ENCODE results near the gene POU6F2. TPM values are rescaled to one million over a fixed set of nuclear protein-coding genes. Genes with fewer than 3 reads are reported as not detected.
"Not testable (repeated sequence)": the region's sequence is repeated elsewhere in the genome, so short reads cannot be mapped to it uniquely, and the experiment has no call there.

POU6F2 gene
- total and polyA plus RNA-seq, 5 donors: 0.81 to 3.4 (median 2.9) TPM

- ATAC-seq (no peak), DNase-seq (no peak)
- no peaks in the 10 kb centered on the region for H3K27me3 ChIP-seq (ENCODE audit: control insufficient read depth, insufficient read depth)
- H3K9me3 ChIP-seq (ENCODE audit: control insufficient read depth, low read length): no peaks in the 10 kb centered on the region
- intact Hi-C loops (cut with DNase I): no loop called here
- H3K27ac ChIP-seq (ENCODE audit: low read length): no peak overlapping the region
- H3K4me3 ChIP-seq (ENCODE audit: low read length): no peak overlapping the region
- peaks cover 2% of the 10 kb centered on the region for H3K4me1 ChIP-seq (ENCODE audit: control insufficient read depth, insufficient read depth, low read length)
- 35% methylated on average over 3 of the region's 3 CpGs for WGBS
Observed at GRCh38 chr7:39357648-39358047, 379.9 kb downstream of the POU6F2 start.

GRCh38 chr7:39360038-39360437 lies 382.3 kb downstream of the POU6F2 start:
- intact Hi-C loops (cut with DNase I): no loop called here
- WGBS: 71% methylated on average over 4 of the region's 4 CpGs

GRCh38 chr7:39360766-39361165 lies 383.1 kb downstream of the POU6F2 start:
- ATAC-seq (no peak), DNase-seq (no peak)
- intact Hi-C loops (cut with DNase I): no loop called here

More at GRCh38 chr7:39360038-39360437, 382.3 kb downstream of the POU6F2 start:
- Histone ChIP-seq H3K27ac (ENCODE audit: low read length) (no peak overlapping the region), H3K4me1 (ENCODE audit: control insufficient read depth, insufficient read depth, low read length) (no peaks in the 10 kb centered on the region), H3K27me3 (ENCODE audit: control insufficient read depth, insufficient read depth) (no peaks in the 10 kb centered on the region), H3K4me3 (ENCODE audit: low read length) (no peak overlapping the region), H3K9me3 (ENCODE audit: control insufficient read depth, low read length) (no peaks in the 10 kb centered on the region)
- ATAC-seq (no peak), DNase-seq (no peak)

GRCh38 chr7:39365751-39366295 lies 388.1 kb downstream of the POU6F2 start:
- intact Hi-C loops (cut with DNase I): no loop called here
- ATAC-seq: no peak
- no peak overlapping the region for H3K27ac ChIP-seq (ENCODE audit: low read length)
- 74% methylated on average over 1 of the region's 1 CpG for WGBS
- no peaks in the 10 kb centered on the region for H3K27me3 ChIP-seq (ENCODE audit: control insufficient read depth, insufficient read depth)
- H3K4me3 ChIP-seq (ENCODE audit: low read length): no peak overlapping the region
- H3K9me3 ChIP-seq (ENCODE audit: control insufficient read depth, low read length): no peaks in the 10 kb centered on the region
- no peak for DNase-seq
- no peaks in the 10 kb centered on the region for H3K4me1 ChIP-seq (ENCODE audit: control insufficient read depth, insufficient read depth, low read length)

More at GRCh38 chr7:39360766-39361165, 383.1 kb downstream of the POU6F2 start:
- Histone ChIP-seq H3K4me1 (ENCODE audit: control insufficient read depth, insufficient read depth, low read length) (no peaks in the 10 kb centered on the region), H3K4me3 (ENCODE audit: low read length) (no peak overlapping the region), H3K27ac (ENCODE audit: low read length) (no peak overlapping the region), H3K9me3 (ENCODE audit: control insufficient read depth, low read length) (no peaks in the 10 kb centered on the region), H3K27me3 (ENCODE audit: control insufficient read depth, insufficient read depth) (no peaks in the 10 kb centered on the region)
- WGBS: 55% methylated on average over 1 of the region's 1 CpG

- 85% methylated on average over 3 of the region's 3 CpGs for whole genome bisulfite sequencing
- H3K27me3 ChIP-seq (ENCODE audit: control insufficient read depth, insufficient read depth): no peaks in the 10 kb centered on the region
- no peaks in the 10 kb centered on the region for H3K9me3 ChIP-seq (ENCODE audit: control insufficient read depth, low read length)
- ATAC-seq (no peak), DNase-seq (no peak)
- H3K4me1 ChIP-seq (ENCODE audit: control insufficient read depth, insufficient read depth, low read length): no peaks in the 10 kb centered on the region
- H3K27ac ChIP-seq (ENCODE audit: low read length): no peak overlapping the region
- intact Hi-C loops (cut with DNase I): no loop called here
- no peak overlapping the region for H3K4me3 ChIP-seq (ENCODE audit: low read length)
Observed at GRCh38 chr7:39367451-39367850, 389.7 kb downstream of the POU6F2 start.

GRCh38 chr7:39367943-39368342 lies 390.2 kb downstream of the POU6F2 start:
- WGBS: 85% methylated on average over 2 of the region's 2 CpGs
- no peaks in the 10 kb centered on the region for H3K9me3 ChIP-seq (ENCODE audit: control insufficient read depth, low read length)
- no peak for ATAC-seq
- DNase-seq: no peak
- no peaks in the 10 kb centered on the region for H3K27me3 ChIP-seq (ENCODE audit: control insufficient read depth, insufficient read depth)
- no peak overlapping the region for H3K27ac ChIP-seq (ENCODE audit: low read length)
- intact Hi-C loops (cut with DNase I): no loop called here
- H3K4me3 ChIP-seq (ENCODE audit: low read length): no peak overlapping the region
- no peaks in the 10 kb centered on the region for H3K4me1 ChIP-seq (ENCODE audit: control insufficient read depth, insufficient read depth, low read length)

GRCh38 chr7:39372383-39372782 lies 394.7 kb downstream of the POU6F2 start:
- no peaks in the 10 kb centered on the region for H3K4me1 ChIP-seq (ENCODE audit: control insufficient read depth, insufficient read depth, low read length)
- intact Hi-C loops (cut with DNase I): no loop called here
- no peak overlapping the region for H3K27ac ChIP-seq (ENCODE audit: low read length)
- WGBS: 95% methylated on average over 1 of the region's 1 CpG
- no peaks in the 10 kb centered on the region for H3K9me3 ChIP-seq (ENCODE audit: control insufficient read depth, low read length)
- no peak for ATAC-seq
- no peak overlapping the region for H3K4me3 ChIP-seq (ENCODE audit: low read length)
- no peaks in the 10 kb centered on the region for H3K27me3 ChIP-seq (ENCODE audit: control insufficient read depth, insufficient read depth)
- no peak for DNase-seq

- H3K4me1 ChIP-seq (ENCODE audit: control insufficient read depth, insufficient read depth, low read length): no peaks in the 10 kb centered on the region
- ATAC-seq (no peak), DNase-seq (no peak)
- no peaks in the 10 kb centered on the region for H3K9me3 ChIP-seq (ENCODE audit: control insufficient read depth, low read length)
- H3K27ac ChIP-seq (ENCODE audit: low read length): no peak overlapping the region
- H3K4me3 ChIP-seq (ENCODE audit: low read length): no peak overlapping the region
- intact Hi-C loops (cut with DNase I): no loop called here
- 73% methylated on average over 5 of the region's 5 CpGs for WGBS
- no peaks in the 10 kb centered on the region for H3K27me3 ChIP-seq (ENCODE audit: control insufficient read depth, insufficient read depth)
Observed at GRCh38 chr7:39374436-39375040, 396.8 kb downstream of the POU6F2 start.

GRCh38 chr7:39375047-39375873 lies 397.6 kb downstream of the POU6F2 start:
- Histone ChIP-seq H3K4me1 (ENCODE audit: control insufficient read depth, insufficient read depth, low read length) (no peaks in the 10 kb centered on the region), H3K9me3 (ENCODE audit: control insufficient read depth, low read length) (no peaks in the 10 kb centered on the region), H3K27ac (ENCODE audit: low read length) (no peak overlapping the region), H3K4me3 (ENCODE audit: low read length) (no peak overlapping the region), H3K27me3 (ENCODE audit: control insufficient read depth, insufficient read depth) (no peaks in the 10 kb centered on the region)
- intact Hi-C loops (cut with DNase I): no loop called here
- DNase-seq (no peak), ATAC-seq (no peak)
- 64% methylated on average over 9 of the region's 9 CpGs for WGBS

- H3K27ac ChIP-seq (ENCODE audit: low read length): no peak overlapping the region
- no peak overlapping the region for H3K4me3 ChIP-seq (ENCODE audit: low read length)
- ATAC-seq: no peak
- DNase-seq: no peak
- H3K9me3 ChIP-seq (ENCODE audit: control insufficient read depth, low read length): no peaks in the 10 kb centered on the region
- intact Hi-C loops (cut with DNase I): no loop called here
- H3K27me3 ChIP-seq (ENCODE audit: control insufficient read depth, insufficient read depth): no peaks in the 10 kb centered on the region
- no peaks in the 10 kb centered on the region for H3K4me1 ChIP-seq (ENCODE audit: control insufficient read depth, insufficient read depth, low read length)
Observed at GRCh38 chr7:39375874-39376190, 398.1 kb downstream of the POU6F2 start.

- 97% methylated on average over 5 of the region's 5 CpGs for WGBS
- H3K9me3 ChIP-seq (ENCODE audit: control insufficient read depth, low read length); DNase-seq; intact Hi-C loops (cut with DNase I); H3K4me1 ChIP-seq (ENCODE audit: control insufficient read depth, insufficient read depth, low read length); H3K27me3 ChIP-seq (ENCODE audit: control insufficient read depth, insufficient read depth); H3K27ac ChIP-seq (ENCODE audit: low read length); H3K4me3 ChIP-seq (ENCODE audit: low read length); ATAC-seq: not testable (repeated sequence)
Observed at GRCh38 chr7:39376881-39377280, 399.2 kb downstream of the POU6F2 start.

Measured in right cardiac atrium (tissue), 5 donors.